IPS-NIHi7 (cell line): ENCODE data around the gene FRZB.
A peak's percentile ranks its signal among the peaks of the same experiment; 100 is the strongest.

Experiments used
- DNase-seq: peaks from one replicate; pipeline ENCODE4 v3.0.0; 2012; ENCODE audit warnings: mixed read lengths; ENCODE audit errors: extremely low spot score

FRZB gene

DNA sequence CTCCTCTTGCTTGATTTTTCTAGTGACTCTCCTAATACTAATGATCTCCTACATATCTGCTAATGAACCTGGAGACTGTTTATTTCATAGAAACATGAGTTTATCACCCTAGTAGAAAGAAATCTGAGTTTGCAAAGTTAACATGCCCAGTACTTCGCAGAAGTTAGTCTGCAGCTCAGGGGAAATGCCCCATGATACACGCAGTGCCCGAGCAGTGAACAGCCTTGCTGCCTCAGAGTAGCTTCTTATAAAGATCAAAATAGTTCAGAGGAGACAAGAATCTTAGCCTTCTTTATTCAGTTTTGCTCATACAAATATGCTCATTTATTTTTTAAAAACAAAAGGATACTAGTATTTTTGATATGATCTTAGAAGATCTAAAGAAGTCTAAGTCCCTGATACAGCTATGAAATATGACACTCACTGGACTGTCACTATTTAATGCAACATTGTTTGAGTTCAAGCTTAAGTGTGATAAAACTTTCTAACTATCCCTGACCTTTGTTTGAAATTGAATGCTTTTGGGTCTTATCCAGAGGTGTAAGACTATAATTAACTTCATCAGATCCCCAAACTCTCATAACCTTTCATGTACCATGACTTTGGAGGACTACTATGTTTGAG, 20.5 kb downstream of the FRZB start:
- no peak for DNase-seq

DNA sequence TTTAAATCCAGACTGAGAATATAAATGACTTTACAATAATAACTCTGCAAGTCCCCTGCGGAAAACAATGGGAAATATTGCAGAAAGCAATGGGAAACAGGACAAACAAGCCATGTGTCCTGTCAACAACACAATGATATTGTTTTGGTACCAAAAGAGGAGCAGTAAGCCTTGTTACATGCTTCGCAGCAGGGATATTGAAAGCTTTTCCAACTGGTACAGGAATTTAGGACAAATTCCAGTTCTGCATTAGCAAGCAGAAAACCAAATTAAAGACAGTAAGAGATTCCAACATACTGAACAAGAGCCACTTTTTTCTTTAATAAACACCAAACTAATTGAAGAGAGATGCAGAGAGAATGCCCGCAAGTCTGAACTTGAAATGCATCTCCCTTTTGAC, 30.0 kb downstream of the FRZB start:
- DNase-seq: no peak

DNA sequence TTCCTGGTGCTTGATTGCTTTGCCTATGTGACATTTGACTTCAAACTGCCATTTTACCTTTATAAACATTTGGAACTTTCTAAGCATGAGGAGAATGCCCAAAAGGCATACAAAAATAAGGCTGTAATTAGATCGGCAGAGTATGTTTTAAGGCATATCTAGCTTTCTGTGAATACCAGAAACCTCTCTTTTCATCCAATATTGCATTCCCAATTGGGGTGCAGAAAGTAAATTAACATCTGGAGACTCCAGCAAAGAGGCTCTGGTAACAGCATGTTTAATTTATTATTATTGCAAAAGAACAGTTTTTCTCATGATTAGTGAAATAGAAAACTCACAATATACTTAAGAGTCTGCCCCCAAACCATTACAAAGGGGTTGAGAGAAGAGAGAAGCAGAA, 32.1 kb downstream of the FRZB start:
- DNase-seq: no peak

DNA sequence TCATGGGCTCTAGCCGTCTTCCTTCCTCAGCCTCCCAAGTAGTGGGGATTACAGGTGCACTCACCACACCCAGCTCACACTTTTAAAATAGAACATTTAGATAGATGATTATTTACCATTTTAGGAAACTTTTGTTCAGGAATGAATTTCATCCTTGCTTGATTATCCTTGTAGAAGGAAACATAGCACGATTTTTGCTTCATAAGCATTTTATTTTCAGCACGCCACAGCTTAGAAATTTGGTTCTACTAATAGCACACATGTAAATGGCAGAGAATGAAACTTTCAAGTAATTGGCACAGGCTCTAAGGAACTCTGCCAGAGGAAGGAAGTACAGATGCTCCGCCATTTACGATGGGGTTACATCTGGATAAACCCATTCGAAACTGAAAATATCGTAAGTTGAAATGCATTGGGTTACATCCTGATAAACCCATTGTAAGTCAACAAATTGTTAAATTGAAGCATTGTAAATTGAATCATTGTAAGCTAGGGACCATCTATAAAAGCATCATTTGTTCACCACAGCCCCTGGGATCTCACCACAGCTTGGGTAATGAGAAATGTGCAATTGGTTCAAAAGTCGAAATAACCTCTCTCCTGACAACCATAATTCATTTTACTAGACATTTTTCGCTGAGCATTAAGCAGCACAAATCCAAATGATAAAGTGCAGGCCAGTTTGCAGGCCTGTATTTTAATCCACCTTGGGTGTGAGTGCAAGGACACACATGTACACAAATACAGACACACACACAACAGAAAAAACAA, 33.2 kb downstream of the FRZB start:
- DNase-seq: no peak

DNA sequence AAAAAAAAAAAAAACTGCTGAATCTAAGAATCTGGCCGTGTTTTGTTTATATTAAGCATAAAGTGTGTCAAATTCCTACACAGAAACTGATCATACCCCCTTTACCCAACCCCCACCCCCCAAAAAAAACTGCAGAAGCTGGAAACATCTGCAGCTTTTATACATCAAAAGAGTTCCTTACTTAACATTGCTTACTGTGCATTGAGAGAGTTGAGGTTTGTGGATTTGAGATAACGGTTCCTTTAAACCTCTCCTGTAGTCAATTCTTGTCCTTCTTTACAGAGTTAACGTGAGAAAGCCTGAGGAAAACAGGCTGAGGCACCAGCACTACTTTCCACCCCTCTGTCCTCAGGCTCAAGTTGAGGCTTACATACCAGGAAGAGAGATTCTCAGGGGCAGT, 34.5 kb downstream of the FRZB start:
- no peak for DNase-seq

DNA sequence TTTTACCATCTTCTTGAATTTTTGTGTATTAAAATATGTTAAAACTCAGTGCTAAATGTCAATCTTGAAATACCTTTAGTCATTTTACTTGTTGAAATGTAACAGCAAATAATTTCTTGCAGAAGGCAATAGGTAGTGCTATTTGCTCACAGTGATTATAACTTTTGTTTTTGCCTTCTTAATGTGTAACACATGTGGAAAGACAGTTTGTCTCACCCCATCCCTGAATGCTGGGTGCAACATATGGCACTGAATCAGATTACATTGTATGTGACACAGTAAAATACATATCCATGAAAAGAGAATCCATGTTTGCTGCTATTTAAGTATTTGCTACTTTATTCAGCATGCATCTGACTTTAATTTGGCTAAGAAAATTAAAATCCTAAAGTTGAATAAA, 35.3 kb downstream of the FRZB start:
- no peak for DNase-seq

DNA sequence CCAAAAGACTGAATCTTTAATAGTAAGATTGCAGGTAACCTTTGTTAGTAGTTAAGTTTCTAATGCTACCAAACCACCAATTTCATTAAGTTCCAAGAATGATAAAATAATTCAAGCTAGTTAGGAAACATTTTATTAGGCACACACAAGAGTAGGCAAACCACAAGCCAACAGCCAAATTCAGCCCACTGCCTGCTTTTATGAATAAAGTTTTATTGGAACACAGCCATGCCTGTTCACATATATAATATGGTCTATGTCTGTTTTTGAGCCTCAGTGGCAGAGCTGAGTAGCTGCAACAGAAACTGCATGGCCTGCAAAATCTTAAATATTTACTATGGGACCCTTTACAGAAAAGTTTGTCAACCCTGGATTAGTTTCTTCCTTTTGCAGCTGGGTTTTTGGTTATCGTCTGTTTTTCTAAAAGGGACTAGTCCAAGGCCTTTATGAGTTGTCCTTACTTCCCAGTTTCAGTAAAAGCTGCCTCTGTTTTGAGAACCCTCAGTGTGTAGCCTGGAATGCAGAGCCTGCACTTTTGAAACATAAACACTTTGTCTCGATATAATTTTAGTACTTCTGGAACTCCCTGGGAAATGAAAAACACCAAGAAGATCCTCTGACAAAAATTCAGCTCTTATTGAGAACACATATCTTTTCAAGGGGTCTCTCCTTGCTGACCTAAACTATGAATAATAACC, 39.1 kb downstream of the FRZB start:
- DNase-seq: no peak

DNA sequence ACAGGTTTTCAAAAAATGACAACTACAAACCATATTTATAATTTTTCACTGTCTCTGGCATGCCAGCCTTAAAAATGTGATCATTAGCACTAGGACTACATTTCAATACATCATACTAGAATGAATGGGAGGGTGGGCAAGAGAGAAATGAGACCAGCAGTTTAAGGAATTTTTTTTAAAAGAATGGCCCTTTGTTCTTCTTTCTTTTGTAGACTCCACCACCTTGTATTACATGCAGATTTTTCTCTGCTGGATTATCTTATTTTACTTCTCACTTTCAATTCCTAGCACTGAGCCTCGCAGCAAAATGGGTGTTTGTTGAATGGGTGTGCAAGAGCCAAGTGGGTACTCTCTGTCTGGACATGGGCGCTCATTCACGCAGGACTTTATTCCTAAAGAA, 39.9 kb downstream of the FRZB start:
- DNase-seq: no peak

DNA sequence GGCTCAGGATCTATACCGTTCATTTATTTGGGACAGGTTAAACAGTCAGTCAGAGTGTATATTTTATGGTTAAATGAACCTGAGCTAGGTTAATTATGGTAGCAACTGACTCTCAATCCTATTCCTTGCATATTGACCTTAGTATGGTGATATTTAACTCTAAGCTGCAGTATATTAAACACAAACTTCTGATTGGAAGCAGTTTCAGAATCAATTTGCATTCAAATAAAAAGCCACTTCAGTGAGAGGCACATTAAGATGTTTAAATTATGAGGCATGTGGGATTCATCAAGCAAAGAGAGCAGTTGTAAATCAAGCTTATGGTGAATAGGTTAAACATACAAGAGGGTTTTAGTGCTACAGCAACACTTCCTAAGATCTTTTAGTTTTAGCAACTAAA, 40.4 kb downstream of the FRZB start:
- no peak for DNase-seq

DNA sequence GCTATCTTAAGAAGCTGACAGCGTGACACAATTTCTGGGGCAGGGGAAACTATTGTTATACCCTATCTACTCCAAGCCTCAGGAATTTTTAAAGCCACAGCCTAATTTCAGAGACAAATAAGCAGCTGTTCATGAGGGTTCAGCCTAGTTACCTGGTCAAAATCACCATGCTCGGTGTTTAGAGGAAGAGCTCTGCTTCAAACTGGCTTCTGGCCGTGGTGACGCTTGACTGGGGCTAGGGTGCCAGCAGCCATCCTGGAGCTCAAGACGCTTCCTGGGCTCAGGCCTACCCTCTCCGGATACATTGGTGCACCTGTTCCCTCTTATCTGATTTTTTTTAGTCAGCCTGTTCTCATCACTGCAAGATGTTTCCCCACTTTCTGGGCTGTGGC, 41.7 kb downstream of the FRZB start:
- no peak for DNase-seq

DNA sequence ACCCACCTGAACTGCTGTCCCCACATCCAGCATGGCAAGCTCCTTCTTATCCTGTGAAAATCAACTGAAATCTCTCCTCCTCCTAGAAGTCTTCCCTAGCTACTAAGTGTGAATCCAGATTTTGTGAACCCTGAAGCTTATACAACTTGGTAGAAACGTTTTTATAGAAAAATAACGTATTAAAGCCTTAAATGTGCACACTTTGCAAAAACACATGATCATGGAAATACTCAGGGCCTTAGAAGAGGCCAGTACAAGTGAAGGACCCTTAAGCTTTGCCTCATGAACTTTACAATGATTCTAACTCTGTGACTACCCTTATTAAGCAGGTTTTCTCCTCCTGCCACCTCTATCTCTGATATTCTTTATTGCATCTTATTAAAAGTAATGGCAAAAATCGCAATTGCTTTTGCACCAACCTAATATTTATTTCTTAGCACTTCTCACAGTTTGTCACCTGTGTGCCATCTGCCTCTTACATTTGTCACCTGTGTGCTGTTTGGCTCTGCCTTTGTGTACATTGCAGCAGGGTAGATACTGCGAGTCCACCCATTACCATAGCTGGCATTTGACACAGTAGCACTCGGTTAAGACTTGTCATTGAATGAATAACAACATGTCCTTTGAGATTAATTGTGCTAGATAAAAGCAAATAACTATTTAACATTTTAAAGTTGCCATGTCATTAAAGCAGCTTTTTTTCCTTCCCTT, 42.2 kb downstream of the FRZB start:
- DNase-seq: no peak

DNA sequence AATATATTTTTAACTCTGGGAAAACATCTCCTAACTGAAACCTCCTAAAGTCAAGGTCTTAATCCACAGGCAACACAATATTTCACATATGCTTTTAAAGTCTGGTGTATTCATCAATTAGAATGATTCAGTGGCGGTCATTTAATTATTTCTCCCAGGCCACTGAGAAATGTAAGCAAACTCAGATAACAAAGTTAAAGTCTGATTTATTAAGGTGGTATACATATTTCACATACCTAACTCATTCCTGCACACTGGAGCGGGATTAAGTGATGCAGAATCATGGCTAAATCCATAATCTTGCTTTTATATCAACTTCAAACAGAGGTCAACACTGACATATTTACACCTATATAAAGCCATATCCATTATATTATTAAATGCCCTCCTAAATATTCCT, 43.7 kb downstream of the FRZB start:
- no peak for DNase-seq

DNA sequence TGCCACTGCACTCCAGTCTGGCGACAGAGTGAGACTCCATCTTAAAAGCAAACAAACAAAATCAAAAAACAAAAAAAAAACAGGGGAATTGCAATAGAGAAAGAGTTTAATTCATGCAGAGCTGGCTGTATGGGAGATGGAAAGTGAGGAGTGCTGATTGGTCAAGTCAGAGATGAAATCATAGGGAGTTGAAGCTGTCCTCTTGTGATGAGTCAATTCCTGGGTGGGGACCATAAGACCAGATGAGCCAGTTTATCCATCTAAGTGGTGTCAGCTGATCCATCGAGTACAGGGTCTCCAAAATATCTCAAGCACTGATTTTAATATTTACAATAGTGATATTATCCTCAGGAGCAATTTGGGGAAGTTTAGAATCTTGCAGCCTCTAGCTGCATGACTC, 45.3 kb downstream of the FRZB start:
- no peak for DNase-seq

DNA sequence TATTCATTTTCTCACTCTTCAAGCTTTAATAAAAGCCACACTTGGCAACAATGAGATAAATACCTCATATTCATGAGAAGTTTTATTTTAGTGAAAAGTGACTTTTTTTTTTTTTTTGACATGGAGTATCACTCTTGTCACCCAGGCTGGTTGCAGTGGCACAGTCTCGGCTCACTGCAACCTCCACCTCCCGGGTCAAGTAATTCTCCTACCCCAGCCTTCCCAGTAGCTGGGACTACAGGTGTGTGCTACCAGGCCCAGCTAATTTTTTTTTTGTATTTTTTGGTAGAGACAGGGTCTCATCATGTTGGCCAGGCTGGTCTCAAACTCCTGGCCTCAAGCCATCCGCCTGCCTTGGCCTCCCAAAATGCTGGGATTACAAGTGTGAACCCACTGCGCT, 47.0 kb downstream of the FRZB start:
- no peak for DNase-seq

DNA sequence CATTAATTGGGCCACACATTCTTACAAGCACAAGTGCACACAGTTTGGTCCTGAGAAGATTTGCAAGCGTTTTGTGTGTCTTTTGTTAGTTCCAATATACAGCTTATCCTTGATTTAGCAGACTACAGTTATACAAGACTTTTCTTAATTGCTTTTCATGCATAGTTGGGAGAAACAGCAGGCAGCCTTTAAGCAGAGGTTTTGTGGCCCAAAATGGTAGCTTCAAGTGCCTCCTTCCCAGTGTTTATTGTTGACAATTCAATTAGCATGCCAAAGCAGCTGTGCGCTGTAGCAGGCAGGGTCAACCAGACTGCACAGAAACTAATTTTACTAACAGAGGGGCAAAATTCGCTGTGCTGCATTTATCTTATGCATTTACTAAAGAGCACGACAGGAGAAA, 47.5 kb downstream of the FRZB start:
- peak; percentile 40 for DNase-seq

DNA sequence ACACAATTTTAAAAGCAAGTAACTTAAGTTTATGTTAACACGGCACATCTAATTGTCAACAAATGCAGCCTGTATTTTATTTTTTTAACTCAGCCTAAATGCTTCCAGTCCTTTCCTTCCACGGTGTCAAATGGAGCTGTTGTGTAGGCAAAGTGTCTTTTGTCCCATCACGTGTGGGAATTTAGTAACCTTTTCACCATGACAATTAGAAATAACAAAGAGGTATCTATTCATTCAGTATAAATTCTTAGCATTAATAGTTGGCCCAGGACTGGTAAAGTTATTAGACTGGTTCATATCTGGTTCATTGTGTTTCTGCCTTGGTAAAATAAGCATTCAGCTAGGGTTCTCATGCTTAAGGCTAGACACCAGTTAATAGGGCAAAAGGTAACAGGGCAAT, 47.9 kb downstream of the FRZB start:
- no peak for DNase-seq

DNA sequence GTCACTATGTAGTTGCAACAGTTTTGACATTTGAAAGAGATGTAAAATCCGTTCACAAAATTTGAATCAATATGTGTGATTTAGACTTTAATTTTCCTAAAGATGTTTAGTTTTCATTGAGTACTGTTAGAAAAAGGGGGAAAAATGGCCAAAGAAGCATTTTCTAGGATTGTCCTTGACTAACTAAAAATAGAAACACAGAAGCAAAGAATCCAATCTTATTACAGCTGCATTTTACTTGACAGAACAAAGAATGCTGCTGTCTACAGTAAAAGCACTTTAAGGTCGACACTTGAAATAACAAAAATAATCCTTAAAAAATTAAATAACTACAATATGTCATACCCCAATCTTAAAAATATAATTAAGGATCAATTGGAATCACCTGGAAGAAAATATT, 48.9 kb downstream of the FRZB start:
- no peak for DNase-seq

DNA sequence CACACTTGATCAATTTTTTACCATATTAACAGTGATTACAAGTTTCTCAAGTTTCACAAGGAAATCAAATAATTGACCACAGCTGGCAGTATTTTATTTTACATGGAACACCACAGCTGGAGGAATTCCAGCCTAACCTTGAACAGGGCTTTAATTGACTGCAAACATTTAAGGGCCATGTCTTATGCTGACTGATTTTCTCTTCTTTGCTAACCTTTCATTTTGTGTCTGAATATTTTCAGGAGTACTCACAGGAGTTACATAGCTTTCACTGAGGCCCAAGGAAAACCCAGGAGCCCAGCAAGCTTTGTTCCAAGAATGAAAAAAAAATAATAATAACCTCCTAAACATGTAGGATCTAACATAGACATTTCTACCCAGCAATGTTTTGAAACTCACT, 49.6 kb downstream of the FRZB start:
- DNase-seq: no peak

DNA sequence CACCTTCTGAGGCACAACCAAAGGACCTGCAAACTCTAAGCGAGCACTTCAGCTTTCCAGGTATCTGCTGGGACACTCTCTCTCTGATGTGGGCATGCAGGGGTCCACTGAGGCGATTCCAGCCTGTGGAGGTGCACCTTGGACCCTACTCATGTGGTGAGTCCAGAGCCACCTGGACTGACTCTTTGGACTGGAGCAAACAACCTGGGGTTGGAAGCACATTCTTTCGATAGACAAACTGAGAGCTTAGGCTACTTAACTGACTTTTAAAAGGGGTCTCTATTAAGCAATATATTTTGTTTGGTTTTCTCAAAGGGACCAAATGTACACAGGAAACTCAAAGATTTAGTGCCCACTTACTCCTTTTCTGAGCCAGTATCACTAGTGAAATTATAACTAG, 51.6 kb downstream of the FRZB start:
- no peak for DNase-seq

DNA sequence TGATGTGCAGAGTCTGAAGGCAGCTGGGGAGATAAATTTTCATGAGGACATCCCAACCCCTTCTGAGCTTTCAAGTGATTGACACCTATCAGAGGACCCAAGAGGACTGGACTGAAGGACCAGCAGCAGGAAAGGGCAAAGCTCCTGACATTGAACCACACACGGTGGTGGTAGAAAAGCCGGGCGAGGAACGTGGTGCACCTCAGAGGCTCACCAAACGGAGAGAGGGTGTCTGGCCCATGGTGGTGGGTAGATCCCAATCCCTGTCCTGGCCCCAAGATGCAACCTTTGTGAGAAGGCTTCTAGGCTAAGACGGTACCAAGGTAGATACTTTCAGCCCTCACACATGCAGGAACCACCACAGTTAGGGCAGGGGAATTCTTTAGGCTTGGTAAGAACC, 52.1 kb downstream of the FRZB start:
- no peak for DNase-seq

DNA sequence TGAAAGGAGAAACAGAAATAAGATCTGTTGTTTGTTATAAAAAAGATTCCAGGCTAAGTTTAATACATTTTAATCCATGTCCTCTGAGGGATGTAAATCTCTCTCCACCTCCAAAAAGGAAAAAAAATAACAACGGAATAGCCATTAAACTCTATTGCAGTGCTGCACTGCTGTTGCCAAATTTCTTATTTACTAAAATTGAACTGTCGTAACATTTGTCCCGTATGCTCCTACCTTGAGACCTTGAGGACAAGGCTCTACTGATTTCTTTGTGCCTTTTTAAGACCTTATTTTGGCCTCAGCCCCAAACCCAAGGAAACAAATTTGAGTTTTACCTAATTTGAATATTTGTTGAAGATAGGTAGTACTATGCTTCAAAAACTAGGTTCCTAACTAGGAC, 56.4 kb downstream of the FRZB start:
- DNase-seq: no peak

DNA sequence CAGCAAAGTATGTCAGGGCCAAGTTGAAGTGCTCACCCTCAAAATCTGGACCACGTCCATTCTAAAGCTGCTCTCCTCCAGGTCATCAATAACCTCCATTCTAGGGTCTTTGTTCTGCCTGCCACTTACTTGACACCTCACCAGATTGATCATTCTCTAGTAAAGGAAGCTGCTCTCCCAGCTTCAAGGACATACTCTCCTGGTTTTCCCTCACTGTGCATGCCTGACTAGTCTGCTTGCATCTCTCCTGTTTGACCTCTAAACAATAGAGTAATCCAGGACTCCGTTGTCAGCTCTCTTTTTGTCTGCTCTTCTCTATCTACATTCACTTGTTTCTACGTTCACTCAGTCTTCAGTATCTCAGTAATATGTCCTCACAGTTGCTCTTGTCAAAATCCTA, 59.1 kb downstream of the FRZB start:
- DNase-seq: no peak

DNA sequence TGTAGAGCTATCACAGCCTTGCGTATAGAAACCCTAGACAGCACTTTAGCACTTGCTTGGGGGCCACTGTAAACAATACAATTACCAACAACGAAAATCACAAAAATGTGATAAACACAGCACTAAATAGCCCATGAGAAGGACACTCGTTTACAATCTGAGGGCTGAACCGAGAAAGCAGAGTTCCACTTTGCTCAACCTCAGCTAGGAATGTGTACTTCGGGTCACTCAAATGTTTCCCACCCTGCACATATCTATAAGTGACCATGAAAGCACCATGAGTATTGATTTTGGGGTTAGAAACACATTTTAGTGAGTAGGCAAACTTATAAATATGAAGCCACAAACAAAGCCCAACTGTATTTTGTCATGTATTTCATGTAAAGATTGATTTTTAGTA, 62.3 kb downstream of the FRZB start:
- no peak for DNase-seq
